Osteocyte (in vitro differentiated cells): Measurements from ENCODE around the gene ZNF532. TPM values are rescaled to one million over a fixed set of nuclear protein-coding genes. Genes with fewer than 3 reads are reported as not detected.

Experiments used
- DNase-seq: peaks from one replicate; pipeline ENCODE4 v3.0.0; 2021; ENCODE audit warnings: mixed read lengths; ENCODE audit not compliant: unreplicated experiment; ENCODE audit errors: extremely low spot score
- H3K27ac Mint-ChIP-seq: one replicate; pipeline ENCODE4 v1.8.0; 2021; ENCODE audit warnings: mild to moderate bottlenecking, mixed read lengths; ENCODE audit not compliant: unreplicated experiment
- H3K27me3 Mint-ChIP-seq: one replicate; pipeline ENCODE4 v1.8.0; 2021; ENCODE audit warnings: mixed read lengths; ENCODE audit not compliant: unreplicated experiment
- H3K36me3 Mint-ChIP-seq: one replicate; pipeline ENCODE4 v1.8.0; 2021; ENCODE audit warnings: mixed read lengths; ENCODE audit not compliant: unreplicated experiment
- H3K4me1 Mint-ChIP-seq: one replicate; pipeline ENCODE4 v1.8.0; 2021; ENCODE audit warnings: mixed read lengths; ENCODE audit not compliant: unreplicated experiment
- H3K4me3 Mint-ChIP-seq: one replicate; pipeline ENCODE4 v1.8.0; 2021; ENCODE audit warnings: mild to moderate bottlenecking, moderate library complexity, mixed read lengths; ENCODE audit not compliant: unreplicated experiment
- H3K9me3 Mint-ChIP-seq: one replicate; pipeline ENCODE4 v1.8.0; 2021; ENCODE audit warnings: mixed read lengths; ENCODE audit not compliant: unreplicated experiment
- total RNA-seq: library from RNA; stranded (reverse); gene quantifications from 2 replicates; pipeline ENCODE4 v1.2.1, GENCODE V29; 2021
- TF ChIP-seq, protein P1 (sequence below): fragments of 200-600 bp; sonication (generic); IDR thresholded peaks from 2 replicates; pipeline ENCODE4 v1.5.0; 2021; ENCODE audit warnings: antibody characterized with exemption, mild to moderate bottlenecking, moderate library complexity

ZNF532 gene
- total RNA-seq, 1 donor from 2014 or later = 92.7 TPM

DNA sequence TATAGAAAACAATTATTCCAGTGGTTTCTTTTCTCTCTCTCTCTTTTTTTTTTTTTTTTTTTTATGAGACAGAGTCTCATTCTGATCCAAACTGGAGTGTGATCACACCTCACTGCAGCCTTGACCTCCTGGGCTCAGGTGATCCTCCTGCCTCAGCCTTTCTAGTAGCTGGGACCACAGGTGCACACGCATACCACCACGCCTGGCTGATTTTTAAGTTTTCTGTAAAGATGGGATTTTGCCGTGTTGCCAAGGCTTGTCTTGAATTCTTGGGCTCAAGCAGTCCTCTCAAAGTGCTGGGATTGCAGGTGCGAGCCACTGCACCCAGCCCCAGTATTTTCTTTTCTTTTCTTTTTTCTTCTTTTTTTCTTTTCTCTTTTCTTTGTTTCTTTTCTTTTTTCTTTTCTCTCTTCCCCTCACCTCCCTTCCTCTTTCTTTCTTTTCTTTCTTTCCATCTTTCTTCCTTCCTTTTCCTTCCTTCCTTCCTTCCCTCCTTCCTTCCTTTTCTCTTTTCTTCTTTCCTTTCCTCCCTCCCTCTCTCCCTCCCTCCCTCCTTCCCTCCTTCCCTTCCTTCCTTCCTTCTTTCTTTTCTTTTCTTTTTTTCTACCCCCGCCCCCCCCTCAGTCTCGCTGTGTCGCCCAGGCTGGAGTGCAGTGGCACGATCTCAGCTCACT, 76.9 kb downstream of the ZNF532 start:
- H3K4me1 Mint-ChIP-seq = peaks cover 12% of the 10 kb centered on the region
- H3K36me3 Mint-ChIP-seq = peaks cover 37% of the 10 kb centered on the region
- no peak overlapping the region for H3K27ac Mint-ChIP-seq
- H3K9me3 Mint-ChIP-seq = no peaks in the 10 kb centered on the region
- TF ChIP-seq, protein P1, sequence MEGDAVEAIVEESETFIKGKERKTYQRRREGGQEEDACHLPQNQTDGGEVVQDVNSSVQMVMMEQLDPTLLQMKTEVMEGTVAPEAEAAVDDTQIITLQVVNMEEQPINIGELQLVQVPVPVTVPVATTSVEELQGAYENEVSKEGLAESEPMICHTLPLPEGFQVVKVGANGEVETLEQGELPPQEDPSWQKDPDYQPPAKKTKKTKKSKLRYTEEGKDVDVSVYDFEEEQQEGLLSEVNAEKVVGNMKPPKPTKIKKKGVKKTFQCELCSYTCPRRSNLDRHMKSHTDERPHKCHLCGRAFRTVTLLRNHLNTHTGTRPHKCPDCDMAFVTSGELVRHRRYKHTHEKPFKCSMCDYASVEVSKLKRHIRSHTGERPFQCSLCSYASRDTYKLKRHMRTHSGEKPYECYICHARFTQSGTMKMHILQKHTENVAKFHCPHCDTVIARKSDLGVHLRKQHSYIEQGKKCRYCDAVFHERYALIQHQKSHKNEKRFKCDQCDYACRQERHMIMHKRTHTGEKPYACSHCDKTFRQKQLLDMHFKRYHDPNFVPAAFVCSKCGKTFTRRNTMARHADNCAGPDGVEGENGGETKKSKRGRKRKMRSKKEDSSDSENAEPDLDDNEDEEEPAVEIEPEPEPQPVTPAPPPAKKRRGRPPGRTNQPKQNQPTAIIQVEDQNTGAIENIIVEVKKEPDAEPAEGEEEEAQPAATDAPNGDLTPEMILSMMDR = no peak
- no peak overlapping the region for H3K4me3 Mint-ChIP-seq
- no peaks in the 10 kb centered on the region for H3K27me3 Mint-ChIP-seq
- no peak for DNase-seq

DNA sequence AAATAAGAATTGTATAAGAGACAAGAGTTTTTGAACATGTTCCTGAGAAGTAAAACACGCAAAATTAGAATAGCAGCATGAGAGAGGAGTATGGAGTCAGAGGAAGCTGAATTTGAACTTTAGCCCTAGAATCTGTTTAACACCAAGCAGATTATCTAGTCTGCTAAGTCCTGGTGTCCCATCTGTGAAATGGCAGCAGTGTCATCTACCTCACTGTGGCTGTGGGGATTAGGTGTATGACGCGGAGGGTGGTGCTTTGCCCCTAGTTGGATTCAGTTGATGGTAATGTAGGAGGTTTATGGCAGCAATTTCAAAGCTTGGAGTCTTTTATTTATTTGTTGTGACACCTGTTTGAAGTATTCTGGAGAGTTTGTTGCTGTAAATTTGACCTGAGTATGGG, 79.2 kb downstream of the ZNF532 start:
- H3K9me3 Mint-ChIP-seq = no peaks in the 10 kb centered on the region
- TF ChIP-seq, protein P1 = no peak
- H3K27ac Mint-ChIP-seq = no peak overlapping the region
- peaks cover 36% of the 10 kb centered on the region for H3K36me3 Mint-ChIP-seq
- DNase-seq = no peak
- no peaks in the 10 kb centered on the region for H3K27me3 Mint-ChIP-seq
- no peaks in the 10 kb centered on the region for H3K4me1 Mint-ChIP-seq
- H3K4me3 Mint-ChIP-seq = no peak overlapping the region

DNA sequence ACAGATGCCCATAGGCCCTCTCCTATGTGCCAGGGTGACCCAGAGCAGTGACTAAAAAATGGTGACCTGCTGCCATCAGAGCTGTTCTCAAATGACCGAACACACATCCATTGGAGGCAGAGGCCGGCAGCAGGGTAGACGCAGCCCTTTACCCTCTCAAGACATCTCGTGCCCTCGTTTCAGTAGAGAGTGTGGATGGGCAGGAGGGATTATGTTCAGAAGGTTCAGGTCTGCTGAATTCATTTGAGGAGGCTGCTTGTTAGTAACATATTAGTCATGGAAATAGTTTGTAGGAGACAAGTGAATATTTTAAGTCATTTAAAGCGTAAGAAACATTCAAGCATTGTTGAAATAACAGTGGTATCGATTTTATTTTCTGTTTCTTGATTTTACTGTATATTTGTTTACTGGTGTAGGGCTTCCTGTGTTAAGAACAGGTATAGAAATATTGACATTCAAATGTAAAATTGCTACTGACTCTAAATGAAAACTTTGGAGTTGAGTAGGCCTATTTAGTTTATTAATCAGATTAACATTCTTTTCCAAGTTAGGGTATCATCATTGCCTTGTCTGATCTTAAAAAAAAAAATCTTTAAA, 82.6 kb downstream of the ZNF532 start:
- DNase-seq = no peak
- no peaks in the 10 kb centered on the region for H3K9me3 Mint-ChIP-seq
- no peaks in the 10 kb centered on the region for H3K27me3 Mint-ChIP-seq
- no peak overlapping the region for H3K27ac Mint-ChIP-seq
- peaks cover 7% of the 10 kb centered on the region for H3K4me1 Mint-ChIP-seq
- TF ChIP-seq, protein P1 = no peak
- peaks cover 17% of the 10 kb centered on the region for H3K36me3 Mint-ChIP-seq
- H3K4me3 Mint-ChIP-seq = no peak overlapping the region

DNA sequence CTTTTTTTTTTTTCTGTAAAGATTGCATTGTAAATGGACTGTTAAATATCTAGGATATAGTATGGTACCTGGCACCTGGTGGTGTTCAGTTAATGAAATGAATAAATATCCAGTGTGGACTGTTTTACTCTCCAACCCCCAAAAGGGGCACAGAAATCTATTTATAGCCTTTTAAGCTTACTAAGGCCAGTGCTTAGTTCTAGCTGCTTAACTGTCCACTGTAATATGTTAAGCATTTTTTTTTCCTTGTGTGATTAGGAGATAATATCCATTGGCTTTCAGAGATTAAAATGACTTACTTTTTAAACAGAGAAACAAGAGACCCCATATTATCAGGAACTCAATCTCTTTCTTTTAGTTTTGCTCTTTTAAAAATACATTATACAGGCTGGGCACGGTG, 84.4 kb downstream of the ZNF532 start:
- no peaks in the 10 kb centered on the region for H3K27me3 Mint-ChIP-seq
- peaks cover 15% of the 10 kb centered on the region for H3K36me3 Mint-ChIP-seq
- TF ChIP-seq, protein P1 = no peak
- no peak overlapping the region for H3K4me3 Mint-ChIP-seq
- peaks cover 24% of the 10 kb centered on the region for H3K4me1 Mint-ChIP-seq
- no peak for DNase-seq
- H3K9me3 Mint-ChIP-seq = no peaks in the 10 kb centered on the region
- no peak overlapping the region for H3K27ac Mint-ChIP-seq

DNA sequence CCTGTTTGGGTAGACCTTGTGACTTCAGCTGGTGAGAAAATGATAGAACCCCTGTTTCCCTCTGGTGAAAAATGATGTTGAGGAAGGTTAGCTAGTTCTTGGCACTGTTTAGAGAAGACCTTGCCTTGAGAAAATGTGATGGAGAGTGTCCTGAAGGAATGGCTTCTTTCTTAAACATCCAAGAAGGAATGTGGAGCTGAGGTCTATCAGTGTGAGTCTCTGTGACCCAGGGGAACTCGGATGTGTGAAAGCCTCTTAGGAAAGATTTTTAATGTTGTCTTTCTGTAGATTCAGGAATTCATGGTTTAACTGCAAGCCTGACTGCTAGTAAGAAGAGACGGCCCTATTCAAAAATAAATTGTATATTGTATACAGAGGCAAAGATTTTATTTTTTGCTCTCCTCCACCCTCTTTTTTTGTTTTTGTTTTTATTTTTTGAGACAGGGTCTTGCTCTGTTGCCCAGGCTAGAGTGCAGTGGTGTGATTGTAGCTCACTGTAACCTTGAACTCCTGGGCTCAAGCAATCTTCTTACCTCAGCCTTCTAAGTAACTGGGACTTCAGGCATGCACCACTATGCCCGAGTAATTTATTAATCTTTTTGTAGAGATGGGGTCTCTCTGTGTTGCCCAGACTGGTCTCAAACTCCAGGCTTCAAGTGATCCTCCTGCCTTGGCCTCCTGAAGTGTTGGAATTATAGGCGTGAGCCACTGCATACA, 87.5 kb downstream of the ZNF532 start:
- TF ChIP-seq, protein P1 = no peak
- H3K9me3 Mint-ChIP-seq = no peaks in the 10 kb centered on the region
- peaks cover 24% of the 10 kb centered on the region for H3K4me1 Mint-ChIP-seq
- peak overlapping the region; percentile 70 for H3K27ac Mint-ChIP-seq
- H3K36me3 Mint-ChIP-seq = peaks cover 24% of the 10 kb centered on the region
- DNase-seq = no peak
- H3K4me3 Mint-ChIP-seq = no peak overlapping the region
- no peaks in the 10 kb centered on the region for H3K27me3 Mint-ChIP-seq
